GM18951 (cell line): Measurements from ENCODE around the gene PCDHB11.
"Not testable (repeated sequence)": the region's sequence is repeated elsewhere in the genome, so short reads cannot be mapped to it uniquely, and the experiment has no call there.

Experiments used
- POLR2A ChIP-seq: IDR thresholded peaks from 4 replicates; pipeline ENCODE4 v1.6.1; 2011; ENCODE audit warnings: mild to moderate bottlenecking; ENCODE audit not compliant: insufficient read length, insufficient read depth; ENCODE audit errors: extremely low read depth
- in situ Hi-C: fragments of 300-500 bp; cut with MboI; formaldehyde crosslinking; loops from one replicate; pipeline ENCODE4 v1.12.0; 2022; ENCODE audit warnings: low sequenced_read_pairs, mixed read lengths, inconsistent platforms; ENCODE audit not compliant: unreplicated experiment

Gene PCDHB11

DNA sequence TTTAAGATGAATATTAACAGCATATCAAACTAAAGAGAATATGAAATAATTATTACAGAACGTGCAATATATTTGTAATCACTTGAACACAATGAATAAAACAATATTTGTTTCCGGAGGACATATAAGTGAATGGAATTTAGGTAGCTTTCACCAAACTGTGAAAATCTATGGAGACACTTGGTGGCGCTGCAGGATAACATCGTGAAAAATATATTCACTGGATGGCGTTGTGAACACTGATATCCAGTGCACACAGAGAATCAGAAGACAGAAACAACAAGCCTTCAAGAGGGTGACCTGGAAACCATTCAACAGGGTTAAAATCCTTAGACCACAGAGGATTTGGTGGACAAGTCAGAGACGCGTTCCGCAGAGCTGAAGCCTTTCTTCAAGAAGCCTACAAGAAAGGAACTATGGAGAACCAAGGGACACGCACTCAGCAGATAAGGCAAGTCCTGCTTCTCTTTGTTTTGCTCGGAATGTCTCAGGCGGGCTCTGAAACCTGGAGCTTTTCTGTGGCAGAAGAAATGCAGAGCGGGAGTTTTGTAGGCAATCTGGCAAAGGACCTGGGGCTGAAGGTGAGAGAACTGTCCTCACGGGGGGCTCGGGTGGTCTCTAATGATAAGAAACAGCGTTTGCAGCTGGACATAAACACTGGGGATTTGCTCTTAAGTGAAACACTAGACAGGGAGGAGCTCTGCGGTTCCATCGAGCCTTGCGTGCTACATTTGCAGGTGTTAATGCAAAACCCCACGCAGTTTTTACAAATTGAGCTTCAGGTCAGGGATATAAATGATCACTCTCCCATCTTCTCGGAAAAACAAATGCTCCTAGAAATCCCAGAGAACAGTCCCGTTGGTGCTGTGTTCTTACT, at the start of gene PCDHB11:
PCDHB11 (plus strand) TSS at position 269 of the 877 bp plus-strand sequence; CDS start at position 417, 148 bp downstream.
- TF ChIP-seq POLR2A, result no peak
- in situ Hi-C loops, result no loop called here

DNA sequence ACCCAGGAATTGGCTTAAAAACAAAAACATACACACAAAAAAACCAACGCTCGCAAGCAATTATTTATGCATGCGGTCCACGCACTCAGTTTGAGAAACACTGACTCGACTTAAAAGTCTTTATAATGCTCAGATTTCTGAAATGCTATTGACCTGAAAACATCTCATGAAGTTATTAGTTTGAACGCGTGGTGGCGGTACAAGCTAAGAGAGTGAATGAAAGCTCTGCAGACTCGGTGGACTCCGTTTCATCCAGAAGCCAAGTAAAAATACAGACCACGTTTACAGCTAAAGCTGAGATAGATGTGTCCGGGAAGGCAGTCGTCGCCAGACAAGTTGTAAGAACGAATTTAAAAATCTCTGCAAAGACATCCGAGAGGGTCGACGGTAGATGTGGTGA, 49.6 kb upstream of the PCDHB11 start, which contains the start of gene PCDHB6:
PCDHB6 (plus strand) TSS at position 246 of the 400 bp plus-strand sequence. CDS start 201 bp downstream, outside the sequence.
- no peak for TF ChIP-seq POLR2A
- in situ Hi-C loops, result no loop called here

DNA sequence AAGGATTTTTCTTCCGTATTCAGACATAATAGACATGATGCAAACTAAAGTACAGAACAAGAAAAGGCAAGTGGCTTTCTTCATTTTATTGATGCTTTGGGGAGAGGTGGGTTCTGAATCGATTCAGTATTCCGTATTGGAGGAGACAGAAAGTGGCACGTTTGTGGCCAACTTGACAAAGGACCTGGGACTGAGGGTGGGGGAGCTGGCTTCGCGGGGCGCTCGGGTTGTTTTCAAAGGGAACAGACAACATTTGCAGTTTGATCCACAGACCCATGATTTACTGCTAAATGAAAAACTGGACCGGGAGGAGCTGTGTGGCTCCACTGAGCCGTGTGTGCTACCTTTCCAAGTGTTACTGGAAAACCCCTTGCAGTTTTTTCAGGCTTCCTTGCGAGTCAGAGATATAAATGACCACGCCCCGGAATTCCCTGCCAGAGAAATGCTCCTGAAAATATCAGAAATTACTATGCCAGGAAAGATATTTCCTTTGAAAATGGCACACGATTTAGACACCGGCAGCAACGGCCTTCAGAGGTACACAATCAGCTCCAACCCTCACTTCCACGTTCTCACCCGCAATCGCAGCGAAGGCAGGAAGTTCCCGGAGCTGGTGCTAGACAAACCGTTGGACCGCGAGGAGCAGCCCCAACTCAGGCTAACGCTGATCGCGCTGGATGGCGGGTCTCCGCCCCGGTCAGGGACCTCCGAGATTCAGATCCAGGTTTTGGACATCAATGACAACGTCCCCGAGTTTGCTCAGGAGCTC, 49.0 kb upstream of the PCDHB11 start:
- TF ChIP-seq POLR2A, result no peak
- in situ Hi-C loops, result no loop called here

DNA sequence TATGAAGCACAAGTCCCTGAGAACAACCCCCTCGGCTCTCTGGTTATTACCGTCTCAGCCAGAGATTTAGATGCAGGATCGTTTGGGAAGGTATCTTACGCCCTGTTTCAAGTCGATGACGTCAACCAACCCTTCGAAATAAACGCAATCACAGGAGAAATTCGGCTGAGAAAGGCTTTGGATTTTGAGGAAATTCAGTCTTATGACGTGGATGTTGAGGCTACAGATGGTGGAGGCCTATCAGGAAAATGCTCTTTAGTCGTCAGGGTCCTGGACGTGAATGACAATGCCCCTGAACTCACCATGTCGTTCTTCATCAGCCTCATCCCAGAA, 48.5 kb upstream of the PCDHB11 start:
- TF ChIP-seq POLR2A, result no peak

DNA sequence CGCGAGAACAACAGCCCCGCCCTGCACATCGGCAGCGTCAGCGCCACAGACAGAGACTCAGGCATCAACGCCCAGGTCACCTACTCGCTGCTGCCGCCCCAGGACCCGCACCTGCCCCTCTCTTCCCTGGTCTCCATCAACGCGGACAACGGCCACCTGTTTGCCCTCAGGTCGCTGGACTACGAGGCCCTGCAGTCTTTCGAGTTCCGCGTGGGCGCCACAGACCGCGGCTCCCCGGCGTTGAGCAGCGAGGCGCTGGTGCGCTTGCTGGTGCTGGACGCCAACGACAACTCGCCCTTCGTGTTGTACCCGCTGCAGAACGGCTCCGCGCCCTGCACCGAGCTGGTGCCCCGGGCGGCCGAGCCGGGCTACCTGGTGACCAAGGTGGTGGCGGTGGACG, 47.8 kb upstream of the PCDHB11 start:
- in situ Hi-C loops, result not testable (repeated sequence)

More for the DNA sequence above, 48.5 kb upstream of the PCDHB11 start:
- in situ Hi-C loops, result no loop called here

DNA sequence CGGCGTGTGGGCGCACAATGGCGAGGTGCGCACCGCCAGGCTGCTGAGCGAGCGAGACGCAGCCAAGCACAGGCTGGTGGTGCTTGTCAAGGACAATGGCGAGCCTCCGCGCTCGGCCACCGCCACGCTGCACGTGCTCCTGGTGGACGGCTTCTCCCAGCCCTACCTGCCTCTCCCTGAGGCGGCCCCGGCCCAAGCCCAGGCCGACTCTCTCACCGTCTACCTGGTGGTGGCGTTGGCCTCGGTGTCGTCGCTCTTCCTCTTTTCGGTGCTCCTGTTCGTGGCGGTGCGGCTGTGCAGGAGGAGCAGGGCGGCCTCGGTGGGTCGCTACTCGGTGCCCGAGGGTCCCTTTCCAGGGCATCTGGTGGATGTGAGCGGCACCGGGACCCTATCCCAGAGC, 47.3 kb upstream of the PCDHB11 start:
- in situ Hi-C loops, result not testable (repeated sequence)

DNA sequence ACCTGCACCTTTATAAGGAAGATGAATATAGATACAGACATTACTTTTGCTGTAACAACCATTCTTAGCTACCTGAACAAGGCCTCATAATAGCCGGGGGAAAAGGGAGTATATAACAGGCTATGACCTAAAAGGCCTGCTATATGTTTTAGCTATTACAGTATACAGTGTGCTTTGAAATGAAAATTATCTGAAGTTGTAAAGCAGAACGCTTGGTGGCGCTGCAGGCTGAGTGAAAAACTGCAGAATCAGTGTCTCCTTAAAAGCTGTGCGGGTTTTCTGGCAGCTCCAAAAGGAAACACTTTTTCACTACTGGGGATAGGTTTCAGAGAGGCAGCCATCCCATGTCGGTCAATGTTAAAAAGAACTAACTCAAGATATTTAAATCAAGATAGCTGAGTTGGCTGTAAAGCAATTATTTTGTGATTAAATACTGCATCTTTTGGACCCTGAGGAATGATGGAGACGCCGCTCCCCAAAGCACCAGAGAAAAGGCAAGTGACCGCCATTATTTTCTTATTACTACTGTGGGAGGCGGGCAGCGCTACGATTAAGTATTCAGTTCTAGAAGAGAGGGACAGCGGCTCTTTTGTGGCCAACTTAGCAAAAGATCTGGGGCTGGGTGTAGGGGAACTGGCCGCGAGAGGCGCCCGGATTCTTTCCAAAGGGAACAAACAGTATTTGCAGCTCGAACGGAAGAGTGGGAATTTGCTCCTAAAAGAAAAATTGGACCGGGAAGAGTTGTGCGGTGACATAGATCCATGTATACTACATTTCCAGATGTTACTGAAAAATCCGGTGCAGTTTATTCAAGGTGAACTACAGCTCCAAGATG, 43.7 kb upstream of the PCDHB11 start:
- no peak for TF ChIP-seq POLR2A
- in situ Hi-C loops, result no loop called here

DNA sequence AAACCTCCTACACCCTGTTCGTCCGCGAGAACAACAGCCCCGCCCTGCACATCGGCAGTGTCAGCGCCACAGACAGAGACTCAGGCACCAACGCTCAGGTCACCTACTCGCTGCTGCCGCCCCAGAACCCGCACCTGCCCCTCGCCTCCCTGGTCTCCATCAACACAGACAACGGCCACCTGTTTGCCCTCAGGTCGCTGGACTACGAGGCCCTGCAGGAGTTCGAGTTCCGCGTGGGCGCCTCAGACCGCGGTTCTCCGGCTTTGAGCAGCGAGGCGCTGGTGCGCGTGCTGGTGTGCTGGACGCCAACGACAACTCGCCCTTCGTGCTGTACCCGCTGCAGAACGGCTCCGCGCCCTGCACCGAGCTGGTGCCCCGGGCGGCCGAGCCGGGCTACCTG, 42.1 kb upstream of the PCDHB11 start:
- in situ Hi-C loops, result not testable (repeated sequence)

DNA sequence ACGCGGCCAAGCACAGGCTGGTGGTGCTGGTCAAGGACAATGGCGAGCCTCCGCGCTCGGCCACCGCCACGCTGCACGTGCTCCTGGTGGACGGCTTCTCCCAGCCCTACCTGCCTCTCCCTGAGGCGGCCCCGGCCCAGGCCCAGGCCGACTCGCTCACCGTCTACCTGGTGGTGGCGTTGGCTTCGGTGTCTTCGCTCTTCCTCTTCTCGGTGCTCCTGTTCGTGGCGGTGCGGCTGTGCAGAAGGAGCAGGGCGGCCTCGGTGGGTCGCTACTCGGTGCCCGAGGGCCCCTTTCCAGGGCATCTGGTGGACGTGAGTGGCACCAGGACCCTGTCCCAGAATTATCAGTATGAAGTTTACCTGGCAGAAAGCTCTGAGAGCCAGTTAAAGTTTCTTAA, 41.5 kb upstream of the PCDHB11 start:
- in situ Hi-C loops, result not testable (repeated sequence)

DNA sequence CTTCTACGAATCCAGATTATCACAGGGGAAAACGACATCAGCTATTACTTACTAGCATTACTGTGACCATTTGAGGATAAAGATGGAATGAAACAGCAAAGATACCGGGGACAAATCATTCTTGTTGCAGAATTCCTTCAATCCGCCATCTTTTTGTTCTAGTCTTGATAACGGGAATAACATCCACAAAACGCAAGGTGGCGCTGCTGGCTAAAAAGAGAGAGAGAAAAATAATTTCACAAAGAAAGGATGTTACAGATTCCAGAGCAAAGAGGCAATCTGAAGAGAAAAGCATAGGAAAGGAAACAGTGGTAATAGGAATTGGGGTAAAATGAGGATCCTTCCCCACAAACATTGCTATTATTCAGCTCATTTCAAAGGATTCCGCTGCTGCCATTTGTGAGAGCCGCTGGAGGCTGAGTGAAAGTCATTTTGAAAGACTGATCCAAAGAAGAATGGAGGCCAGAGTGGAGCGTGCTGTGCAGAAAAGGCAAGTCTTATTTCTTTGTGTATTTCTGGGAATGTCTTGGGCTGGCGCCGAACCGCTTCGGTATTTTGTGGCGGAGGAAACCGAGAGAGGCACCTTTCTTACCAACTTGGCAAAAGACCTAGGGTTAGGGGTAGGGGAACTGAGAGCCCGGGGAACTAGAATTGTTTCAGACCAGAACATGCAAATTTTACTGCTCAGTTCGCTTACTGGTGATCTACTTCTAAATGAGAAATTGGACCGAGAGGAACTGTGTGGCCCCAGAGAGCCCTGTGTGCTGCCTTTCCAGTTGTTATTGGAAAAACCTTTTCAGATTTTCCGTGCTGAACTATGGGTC, 26.8 kb upstream of the PCDHB11 start, which contains the start of gene PCDHB7:
PCDHB7 (plus strand) TSS at position 264 of the 824 bp plus-strand sequence; CDS start at position 456, 192 bp downstream.
- in situ Hi-C loops, result no loop called here
- no peak for TF ChIP-seq POLR2A

DNA sequence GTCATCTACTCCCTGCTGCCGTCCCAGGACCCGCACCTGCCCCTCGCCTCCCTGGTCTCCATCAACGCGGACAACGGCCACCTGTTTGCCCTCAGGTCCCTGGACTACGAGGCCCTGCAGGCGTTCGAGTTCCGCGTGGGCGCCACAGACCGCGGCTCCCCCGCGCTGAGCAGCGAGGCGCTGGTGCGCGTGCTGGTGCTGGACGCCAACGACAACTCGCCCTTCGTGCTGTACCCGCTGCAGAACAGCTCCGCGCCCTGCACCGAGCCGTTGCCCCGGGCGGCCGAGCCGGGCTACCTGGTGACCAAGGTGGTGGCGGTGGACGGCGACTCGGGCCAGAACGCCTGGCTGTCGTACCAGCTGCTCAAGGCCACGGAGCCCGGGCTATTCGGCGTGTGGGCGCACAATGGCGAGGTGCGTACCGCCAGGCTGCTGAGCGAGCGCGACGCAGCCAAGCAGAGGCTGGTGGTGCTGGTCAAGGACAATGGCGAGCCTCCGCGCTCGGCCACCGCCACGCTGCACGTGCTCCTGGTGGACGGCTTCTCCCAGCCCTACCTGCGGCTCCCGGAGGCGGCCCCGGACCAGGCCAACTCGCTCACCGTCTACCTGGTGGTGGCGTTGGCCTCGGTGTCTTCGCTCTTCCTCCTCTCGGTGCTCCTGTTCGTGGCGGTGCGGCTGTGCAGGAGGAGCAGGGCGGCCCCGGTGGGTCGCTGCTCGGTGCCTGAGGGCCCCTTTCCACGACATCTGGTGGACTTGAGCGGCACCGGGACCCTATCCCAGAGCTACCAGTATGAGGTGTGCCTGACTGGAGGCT, 24.9 kb upstream of the PCDHB11 start:
- in situ Hi-C loops, result not testable (repeated sequence)

DNA sequence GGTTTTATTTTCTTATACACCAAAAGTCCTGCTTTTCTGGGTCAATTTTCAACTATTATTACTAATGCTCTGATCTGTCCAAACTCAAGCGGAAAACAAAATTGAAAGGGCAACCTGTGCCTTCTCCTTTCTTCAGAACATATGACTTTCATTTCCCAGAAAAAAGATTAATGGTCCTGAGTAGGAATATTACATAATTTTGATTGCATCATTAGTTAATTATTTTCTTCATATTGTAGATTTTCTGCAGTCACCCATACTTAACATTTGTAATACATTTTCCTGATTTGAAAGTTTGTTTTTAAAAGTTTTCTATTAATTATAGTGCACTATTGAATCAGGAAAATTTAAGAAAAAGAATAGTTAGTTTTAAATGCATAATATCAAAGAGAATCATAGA, 23.5 kb upstream of the PCDHB11 start:
- in situ Hi-C loops, result no loop called here
- no peak for TF ChIP-seq POLR2A

DNA sequence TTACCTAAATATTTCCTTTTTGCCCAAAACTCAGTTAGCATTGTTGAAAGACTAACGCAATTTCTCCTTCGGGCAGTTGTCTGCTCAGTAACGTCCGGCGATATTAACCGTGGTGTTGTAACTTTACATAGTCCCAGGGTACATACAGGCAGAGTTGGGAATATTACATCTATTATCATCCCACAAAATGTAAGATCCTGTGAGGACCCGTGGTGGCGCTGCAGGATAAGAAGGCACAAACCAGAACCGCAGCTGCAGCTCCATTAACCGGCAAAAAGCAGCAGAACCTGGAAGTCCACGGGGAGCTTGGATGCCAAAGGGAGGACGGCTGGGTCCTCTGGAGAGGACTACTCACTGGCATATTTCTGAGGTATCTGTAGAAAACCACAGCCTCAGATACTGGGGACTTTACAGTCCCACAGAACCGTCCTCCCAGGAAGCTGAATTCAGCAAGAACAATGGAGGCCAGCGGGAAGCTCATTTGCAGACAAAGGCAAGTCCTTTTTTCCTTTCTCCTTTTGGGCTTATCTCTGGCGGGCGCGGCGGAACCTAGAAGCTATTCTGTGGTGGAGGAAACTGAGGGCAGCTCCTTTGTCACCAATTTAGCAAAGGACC, 21.7 kb upstream of the PCDHB11 start, which contains the start of gene PCDHB8:
PCDHB8 (plus strand) TSS at position 214 of the 615 bp plus-strand sequence; CDS start at position 459, 245 bp downstream.
- in situ Hi-C loops, result not testable (repeated sequence)

DNA sequence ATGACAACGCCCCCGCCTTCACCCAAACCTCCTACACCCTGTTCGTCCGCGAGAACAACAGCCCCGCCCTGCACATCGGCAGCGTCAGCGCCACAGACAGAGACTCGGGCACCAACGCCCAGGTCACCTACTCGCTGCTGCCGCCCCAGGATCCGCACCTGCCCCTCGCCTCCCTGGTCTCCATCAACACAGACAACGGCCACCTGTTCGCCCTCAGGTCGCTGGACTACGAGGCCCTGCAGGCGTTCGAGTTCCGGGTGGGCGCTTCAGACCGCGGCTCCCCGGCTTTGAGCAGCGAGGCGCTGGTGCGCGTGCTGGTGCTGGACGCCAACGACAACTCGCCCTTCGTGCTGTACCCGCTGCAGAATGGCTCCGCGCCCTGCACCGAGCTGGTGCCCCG, 20.1 kb upstream of the PCDHB11 start:
- in situ Hi-C loops, result not testable (repeated sequence)

DNA sequence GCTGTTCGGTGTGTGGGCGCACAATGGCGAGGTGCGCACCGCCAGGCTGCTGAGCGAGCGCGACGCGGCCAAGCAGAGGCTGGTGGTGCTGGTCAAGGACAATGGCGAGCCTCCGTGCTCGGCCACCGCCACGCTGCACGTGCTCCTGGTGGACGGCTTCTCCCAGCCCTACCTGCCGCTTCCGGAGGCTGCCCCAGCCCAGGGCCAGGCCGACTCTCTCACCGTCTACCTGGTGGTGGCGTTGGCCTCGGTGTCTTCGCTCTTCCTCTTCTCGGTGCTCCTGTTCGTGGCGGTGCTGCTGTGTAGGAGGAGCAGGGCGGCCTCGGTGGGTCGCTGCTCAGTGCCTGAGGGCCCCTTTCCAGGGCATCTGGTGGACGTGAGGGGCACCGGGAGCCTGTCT, 19.6 kb upstream of the PCDHB11 start:
- in situ Hi-C loops, result not testable (repeated sequence)
